ENCODE results near the gene REG1A. TPM values are rescaled to one million over a fixed set of nuclear protein-coding genes. Genes with fewer than 3 reads are reported as not detected.

The REG1A gene, protein sequence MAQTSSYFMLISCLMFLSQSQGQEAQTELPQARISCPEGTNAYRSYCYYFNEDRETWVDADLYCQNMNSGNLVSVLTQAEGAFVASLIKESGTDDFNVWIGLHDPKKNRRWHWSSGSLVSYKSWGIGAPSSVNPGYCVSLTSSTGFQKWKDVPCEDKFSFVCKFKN
- total RNA-seq (not detected), polyA plus RNA-seq (ENCODE audit: insufficient read depth in 1 of 8, insufficient read length in 8 of 8, low replicate concordance in 1 of 8) (under 1 TPM in 1 of 8 donors, not detected in 7; 0.57 TPM)
- long read RNA-seq, donor 1, result 0 reads
- long read RNA-seq, donor 2, result 0 reads
- long read RNA-seq, donor 3, result 0 reads
- long read RNA-seq, donor 4, result 0 reads
- long read RNA-seq, donor 5, result 0 reads
- long read RNA-seq, donor 6, result 0 reads
- long read RNA-seq, donor 7, result 0 reads
- long read RNA-seq, donor 8, result 0 reads
- long read RNA-seq, donor 9, result 0 reads
- long read RNA-seq, donor 10, result 0 reads
- long read RNA-seq, donor 11, result 0 reads

GRCh38 chr2:79120194-79120713 lies at the start of gene REG1A:
Gene REG1A, plus strand, starts transcription at chr2:79120488. Its CDS starts 374 bp downstream, at chr2:79120862.
- DNase-seq, result no peak
- Histone ChIP-seq H3K4me1 (ENCODE audit: control insufficient read depth, insufficient read depth, low read length) (no peaks in the 10 kb centered on the region), H3K4me3 (ENCODE audit: low read length) (no peak within 1 kb of the TSS), H3K27ac (ENCODE audit: low read length) (no peak within 1 kb of the TSS), H3K9me3 (replicated peaks; ENCODE audit: control insufficient read depth, low read depth, low read length) (peaks cover 2% of the 10 kb centered on the region), H3K27me3 (ENCODE audit: control insufficient read depth, insufficient read depth, low read length) (no peaks in the 10 kb centered on the region), H3K36me3 (ENCODE audit: control insufficient read depth, insufficient read depth, low read length) (no peaks in the 10 kb centered on the region)
- 69% methylated on average over 3 of the region's 6 CpGs for WGBS (ENCODE audit: insufficient coverage)

DNA sequence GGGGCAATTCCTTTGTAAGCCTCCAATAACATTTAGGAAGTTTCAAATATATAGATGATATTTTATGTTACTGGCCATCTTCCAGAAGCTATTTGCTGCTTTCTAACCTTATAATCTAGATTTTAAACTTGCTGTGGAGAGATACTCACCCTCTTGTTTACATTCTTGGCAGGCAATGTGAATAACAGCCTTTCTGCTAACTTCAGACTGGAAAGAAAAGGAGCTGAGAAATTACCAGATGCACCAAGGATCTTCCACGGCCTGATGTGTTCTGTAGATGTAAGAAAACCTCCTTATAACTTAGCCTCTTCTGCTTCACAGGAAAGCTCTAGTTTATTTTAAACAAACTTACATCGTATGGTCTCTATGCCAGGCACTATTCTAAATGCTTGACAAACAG lies 49.2 kb upstream of the REG1A start:
- DNase-seq, result peak; percentile 21
- no peaks in the 10 kb centered on the region for H3K36me3 ChIP-seq (ENCODE audit: control insufficient read depth, insufficient read depth, low read length)
- WGBS (ENCODE audit: insufficient coverage), result no CpG with 5 or more reads among the region's 2 CpGs
- H3K9me3 ChIP-seq (replicated peaks; ENCODE audit: control insufficient read depth, low read depth, low read length), result peaks cover 2% of the 10 kb centered on the region
- H3K4me3 ChIP-seq (ENCODE audit: low read length), result no peak overlapping the region
- H3K4me1 ChIP-seq (ENCODE audit: control insufficient read depth, insufficient read depth, low read length), result no peaks in the 10 kb centered on the region
- H3K27me3 ChIP-seq (ENCODE audit: control insufficient read depth, insufficient read depth, low read length), result no peaks in the 10 kb centered on the region
- no peak overlapping the region for H3K27ac ChIP-seq (ENCODE audit: low read length)

- WGBS (ENCODE audit: insufficient coverage), result 90% methylated on average over 3 of the region's 5 CpGs
- Histone ChIP-seq H3K4me3 (ENCODE audit: low read length) (no peak overlapping the region), H3K4me1 (ENCODE audit: control insufficient read depth, insufficient read depth, low read length) (no peaks in the 10 kb centered on the region), H3K27me3 (ENCODE audit: control insufficient read depth, insufficient read depth, low read length) (no peaks in the 10 kb centered on the region), H3K9me3 (replicated peaks; ENCODE audit: control insufficient read depth, low read depth, low read length) (peaks cover 2% of the 10 kb centered on the region), H3K36me3 (ENCODE audit: control insufficient read depth, insufficient read depth, low read length) (no peaks in the 10 kb centered on the region), H3K27ac (ENCODE audit: low read length) (no peak overlapping the region)
- no peak for DNase-seq
These were observed 37.3 kb upstream of the REG1A start for GRCh38 chr2:79082987-79083386.

DNA sequence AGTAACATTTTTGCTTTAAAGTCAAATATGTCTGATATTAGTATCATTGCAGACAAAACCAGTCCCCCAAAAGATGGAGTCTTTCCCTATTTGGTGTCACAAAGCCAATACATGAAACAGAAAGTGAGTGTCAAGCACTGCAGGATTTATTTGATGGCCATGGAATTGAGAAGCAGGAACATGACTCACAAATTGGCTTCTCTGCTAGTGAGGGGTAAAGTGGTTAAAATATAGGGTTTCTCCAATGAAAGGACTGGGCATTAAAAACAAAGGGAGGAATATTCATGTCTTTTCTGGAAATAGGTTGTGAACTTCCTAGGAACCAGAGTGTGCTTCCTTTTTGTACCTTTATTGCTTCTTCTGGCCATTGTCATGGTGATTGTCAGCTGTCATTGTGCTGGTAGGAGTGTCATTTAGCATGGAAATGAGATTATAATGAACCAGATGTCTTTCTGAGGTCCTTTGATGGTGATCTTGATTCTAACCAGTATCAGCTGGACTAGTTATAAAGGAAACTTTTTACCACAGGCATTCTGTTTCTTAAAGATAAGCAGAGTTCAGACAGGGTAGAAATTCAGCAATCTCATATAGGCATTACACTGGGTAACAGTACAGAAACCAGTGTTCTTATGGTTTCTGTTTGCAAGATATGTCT lies 36.6 kb upstream of the REG1A start:
- H3K4me3 ChIP-seq (ENCODE audit: low read length), result no peak overlapping the region
- H3K36me3 ChIP-seq (ENCODE audit: control insufficient read depth, insufficient read depth, low read length), result no peaks in the 10 kb centered on the region
- no peak overlapping the region for H3K27ac ChIP-seq (ENCODE audit: low read length)
- DNase-seq, result no peak
- peaks cover 2% of the 10 kb centered on the region for H3K9me3 ChIP-seq (replicated peaks; ENCODE audit: control insufficient read depth, low read depth, low read length)
- H3K27me3 ChIP-seq (ENCODE audit: control insufficient read depth, insufficient read depth, low read length), result no peaks in the 10 kb centered on the region
- no peaks in the 10 kb centered on the region for H3K4me1 ChIP-seq (ENCODE audit: control insufficient read depth, insufficient read depth, low read length)

GRCh38 chr2:79084495-79085135 lies 35.7 kb upstream of the REG1A start:
- 100% methylated on average over 1 of the region's 3 CpGs for WGBS (ENCODE audit: insufficient coverage)
- Histone ChIP-seq H3K4me3 (ENCODE audit: low read length) (no peak overlapping the region), H3K27ac (ENCODE audit: low read length) (no peak overlapping the region), H3K4me1 (ENCODE audit: control insufficient read depth, insufficient read depth, low read length) (no peaks in the 10 kb centered on the region), H3K36me3 (ENCODE audit: control insufficient read depth, insufficient read depth, low read length) (no peaks in the 10 kb centered on the region), H3K9me3 (replicated peaks; ENCODE audit: control insufficient read depth, low read depth, low read length) (peaks cover 2% of the 10 kb centered on the region), H3K27me3 (ENCODE audit: control insufficient read depth, insufficient read depth, low read length) (no peaks in the 10 kb centered on the region)
- DNase-seq, result no peak

- no peak for DNase-seq
- Histone ChIP-seq H3K9me3 (replicated peaks; ENCODE audit: control insufficient read depth, low read depth, low read length) (peaks cover 2% of the 10 kb centered on the region), H3K36me3 (ENCODE audit: control insufficient read depth, insufficient read depth, low read length) (no peaks in the 10 kb centered on the region), H3K4me3 (ENCODE audit: low read length) (no peak overlapping the region), H3K4me1 (ENCODE audit: control insufficient read depth, insufficient read depth, low read length) (no peaks in the 10 kb centered on the region), H3K27ac (ENCODE audit: low read length) (no peak overlapping the region), H3K27me3 (ENCODE audit: control insufficient read depth, insufficient read depth, low read length) (no peaks in the 10 kb centered on the region)
- 89% methylated on average over 3 of the region's 3 CpGs for WGBS (ENCODE audit: insufficient coverage)
These were observed 34.9 kb upstream of the REG1A start for GRCh38 chr2:79085382-79085781.

GRCh38 chr2:79086255-79086654 lies 34.0 kb upstream of the REG1A start:
- H3K9me3 ChIP-seq (replicated peaks; ENCODE audit: control insufficient read depth, low read depth, low read length), result peaks cover 2% of the 10 kb centered on the region
- no peaks in the 10 kb centered on the region for H3K4me1 ChIP-seq (ENCODE audit: control insufficient read depth, insufficient read depth, low read length)
- H3K27me3 ChIP-seq (ENCODE audit: control insufficient read depth, insufficient read depth, low read length), result no peaks in the 10 kb centered on the region
- no peak overlapping the region for H3K4me3 ChIP-seq (ENCODE audit: low read length)
- 100% methylated on average over 1 of the region's 4 CpGs for WGBS (ENCODE audit: insufficient coverage)
- H3K36me3 ChIP-seq (ENCODE audit: control insufficient read depth, insufficient read depth, low read length), result no peaks in the 10 kb centered on the region
- no peak overlapping the region for H3K27ac ChIP-seq (ENCODE audit: low read length)
- no peak for DNase-seq

DNA sequence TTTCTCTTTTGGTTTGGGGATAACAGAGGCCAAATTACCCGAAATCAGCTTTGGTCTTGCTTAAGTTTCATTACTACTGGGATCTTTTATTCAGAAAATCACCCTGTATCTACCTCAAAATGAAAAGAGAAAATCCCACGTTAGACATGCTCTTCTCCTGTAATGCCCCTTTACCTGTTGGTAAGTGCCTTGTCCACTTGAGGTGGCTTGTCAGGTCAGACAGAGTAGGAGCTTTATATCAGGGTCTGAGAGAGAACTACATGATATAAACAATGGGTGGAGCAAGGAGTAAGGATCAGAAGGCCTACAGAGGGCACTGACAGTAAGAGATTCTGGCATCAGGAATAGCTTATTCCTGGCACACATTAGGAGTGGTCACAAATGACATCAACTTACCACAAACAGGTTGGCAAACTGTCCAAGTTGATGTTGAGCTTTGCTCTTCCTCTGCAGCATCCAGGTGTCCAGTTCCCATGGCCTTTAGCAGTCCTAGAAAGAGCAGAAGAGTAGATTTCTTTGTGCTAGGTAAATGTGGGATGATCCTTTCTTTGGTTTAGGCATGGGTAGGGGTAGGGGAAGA lies 32.4 kb upstream of the REG1A start, which contains the start of gene REG1B:
Gene REG1B (minus strand): TSS at position 209 of the 580 bp plus-strand sequence. CDS start 381 bp downstream, outside the sequence.
- no peak within 1 kb of the TSS for H3K27ac ChIP-seq (ENCODE audit: low read length)
- H3K9me3 ChIP-seq (replicated peaks; ENCODE audit: control insufficient read depth, low read depth, low read length), result peaks cover 2% of the 10 kb centered on the region
- no CpG with 5 or more reads among the region's 2 CpGs for WGBS (ENCODE audit: insufficient coverage)
- H3K4me3 ChIP-seq (ENCODE audit: low read length), result no peak within 1 kb of the TSS
- H3K4me1 ChIP-seq (ENCODE audit: control insufficient read depth, insufficient read depth, low read length), result no peaks in the 10 kb centered on the region
- H3K27me3 ChIP-seq (ENCODE audit: control insufficient read depth, insufficient read depth, low read length), result no peaks in the 10 kb centered on the region
- no peaks in the 10 kb centered on the region for H3K36me3 ChIP-seq (ENCODE audit: control insufficient read depth, insufficient read depth, low read length)
- DNase-seq, result no peak

DNA sequence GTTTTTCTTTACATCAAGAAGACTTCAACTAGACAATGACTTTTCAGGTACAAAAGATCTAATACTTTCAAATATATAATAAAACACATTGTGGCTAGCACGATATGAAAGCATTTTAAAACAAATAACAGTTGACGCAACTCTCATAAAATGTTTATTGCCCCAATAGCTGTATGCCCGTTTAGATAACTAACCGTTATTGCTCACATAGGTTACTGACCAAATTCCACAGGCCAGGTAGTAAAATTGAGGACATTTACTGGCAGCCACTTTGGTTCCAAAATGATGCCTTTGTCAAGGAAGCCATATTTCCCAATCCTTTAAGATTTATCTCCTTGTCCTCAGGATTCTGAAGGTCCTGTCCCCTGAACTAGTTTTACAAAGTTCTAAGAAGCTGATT lies 29.6 kb upstream of the REG1A start:
- no peak for DNase-seq
- no peaks in the 10 kb centered on the region for H3K4me1 ChIP-seq (ENCODE audit: control insufficient read depth, insufficient read depth, low read length)
- H3K4me3 ChIP-seq (ENCODE audit: low read length), result no peak overlapping the region
- no peak overlapping the region for H3K27ac ChIP-seq (ENCODE audit: low read length)
- 83% methylated on average over 4 of the region's 4 CpGs for WGBS (ENCODE audit: insufficient coverage)
- peaks cover 2% of the 10 kb centered on the region for H3K9me3 ChIP-seq (replicated peaks; ENCODE audit: control insufficient read depth, low read depth, low read length)
- no peaks in the 10 kb centered on the region for H3K36me3 ChIP-seq (ENCODE audit: control insufficient read depth, insufficient read depth, low read length)
- H3K27me3 ChIP-seq (ENCODE audit: control insufficient read depth, insufficient read depth, low read length), result no peaks in the 10 kb centered on the region

DNA sequence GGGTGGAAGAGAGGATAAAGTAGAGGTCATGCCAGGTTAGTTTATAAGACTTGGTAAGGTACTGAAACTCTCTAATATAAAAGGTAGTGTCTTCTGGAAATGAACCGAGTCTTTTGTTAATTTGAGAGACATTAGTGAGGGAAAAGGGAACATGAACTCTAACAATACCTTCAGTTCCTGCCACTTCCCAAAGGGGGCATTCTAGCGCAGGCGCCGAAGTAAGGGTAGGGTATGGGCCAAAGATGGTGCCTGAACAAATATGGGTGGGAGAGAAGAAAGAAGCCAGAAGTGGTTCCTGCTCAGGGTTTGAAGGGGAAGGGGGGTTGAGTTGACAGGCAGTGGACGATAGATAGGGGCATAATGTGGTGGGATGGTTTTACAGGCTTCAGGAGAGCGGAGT lies 22.4 kb upstream of the REG1A start:
- H3K36me3 ChIP-seq (ENCODE audit: control insufficient read depth, insufficient read depth, low read length), result no peaks in the 10 kb centered on the region

More for the DNA sequence above, 22.4 kb upstream of the REG1A start:
- no peak overlapping the region for H3K27ac ChIP-seq (ENCODE audit: low read length)
- H3K27me3 ChIP-seq (ENCODE audit: control insufficient read depth, insufficient read depth, low read length), result no peaks in the 10 kb centered on the region
- DNase-seq, result no peak
- H3K4me3 ChIP-seq (ENCODE audit: low read length), result no peak overlapping the region
- peaks cover 12% of the 10 kb centered on the region for H3K9me3 ChIP-seq (replicated peaks; ENCODE audit: control insufficient read depth, low read depth, low read length)
- WGBS (ENCODE audit: insufficient coverage), result 96% methylated on average over 5 of the region's 6 CpGs
- H3K4me1 ChIP-seq (ENCODE audit: control insufficient read depth, insufficient read depth, low read length), result no peaks in the 10 kb centered on the region

Measured in muscle of leg (tissue), 16 donors.